Fibroblast of mammary gland (primary cell): ENCODE data around the gene CEP68.
"Not testable (repeated sequence)": the region's sequence is repeated elsewhere in the genome, so short reads cannot be mapped to it uniquely, and the experiment has no call there.

Experiments
- DNase-seq: peaks from one replicate; pipeline ENCODE4 v3.0.0-alpha.2; 2010; ENCODE audit warnings: low read depth
- H3K4me3 ChIP-seq: 2 replicates; pipeline ENCODE4 v1.5.1; 2011; ENCODE audit warnings: low read depth, mild to moderate bottlenecking, low read length, moderate library complexity; ENCODE audit not compliant: control insufficient read depth
- TF ChIP-seq, protein P1 (sequence below): conservative IDR thresholded peaks from 2 replicates; pipeline ENCODE4 v1.5.1; 2011; ENCODE audit warnings: low read depth, low read length, inconsistent platforms; ENCODE audit not compliant: control insufficient read depth, insufficient read depth

The CEP68 gene

DNA sequence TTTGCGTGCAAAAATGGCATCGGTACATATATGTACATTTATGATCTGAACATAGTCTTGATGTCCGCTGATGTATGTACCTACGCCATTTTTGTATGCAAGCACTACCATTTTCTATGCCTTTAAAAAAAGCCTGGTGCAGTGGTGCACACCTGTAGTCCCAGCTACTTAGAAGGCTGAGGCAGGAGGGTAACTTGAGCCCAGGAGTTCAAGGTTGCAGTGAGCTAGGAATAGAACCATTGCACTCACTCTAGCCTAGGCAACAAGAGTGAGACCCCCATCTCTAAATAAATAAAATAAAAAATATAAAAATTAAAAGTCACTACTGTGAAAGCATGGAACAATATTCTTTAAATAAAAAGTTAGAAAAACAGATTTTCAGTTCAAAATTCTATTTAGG lies 57.0 kb downstream of the CEP68 start:
- TF ChIP-seq, protein P1, sequence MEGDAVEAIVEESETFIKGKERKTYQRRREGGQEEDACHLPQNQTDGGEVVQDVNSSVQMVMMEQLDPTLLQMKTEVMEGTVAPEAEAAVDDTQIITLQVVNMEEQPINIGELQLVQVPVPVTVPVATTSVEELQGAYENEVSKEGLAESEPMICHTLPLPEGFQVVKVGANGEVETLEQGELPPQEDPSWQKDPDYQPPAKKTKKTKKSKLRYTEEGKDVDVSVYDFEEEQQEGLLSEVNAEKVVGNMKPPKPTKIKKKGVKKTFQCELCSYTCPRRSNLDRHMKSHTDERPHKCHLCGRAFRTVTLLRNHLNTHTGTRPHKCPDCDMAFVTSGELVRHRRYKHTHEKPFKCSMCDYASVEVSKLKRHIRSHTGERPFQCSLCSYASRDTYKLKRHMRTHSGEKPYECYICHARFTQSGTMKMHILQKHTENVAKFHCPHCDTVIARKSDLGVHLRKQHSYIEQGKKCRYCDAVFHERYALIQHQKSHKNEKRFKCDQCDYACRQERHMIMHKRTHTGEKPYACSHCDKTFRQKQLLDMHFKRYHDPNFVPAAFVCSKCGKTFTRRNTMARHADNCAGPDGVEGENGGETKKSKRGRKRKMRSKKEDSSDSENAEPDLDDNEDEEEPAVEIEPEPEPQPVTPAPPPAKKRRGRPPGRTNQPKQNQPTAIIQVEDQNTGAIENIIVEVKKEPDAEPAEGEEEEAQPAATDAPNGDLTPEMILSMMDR: no peak
- H3K4me3 ChIP-seq: no peak overlapping the region
- DNase-seq: no peak

DNA sequence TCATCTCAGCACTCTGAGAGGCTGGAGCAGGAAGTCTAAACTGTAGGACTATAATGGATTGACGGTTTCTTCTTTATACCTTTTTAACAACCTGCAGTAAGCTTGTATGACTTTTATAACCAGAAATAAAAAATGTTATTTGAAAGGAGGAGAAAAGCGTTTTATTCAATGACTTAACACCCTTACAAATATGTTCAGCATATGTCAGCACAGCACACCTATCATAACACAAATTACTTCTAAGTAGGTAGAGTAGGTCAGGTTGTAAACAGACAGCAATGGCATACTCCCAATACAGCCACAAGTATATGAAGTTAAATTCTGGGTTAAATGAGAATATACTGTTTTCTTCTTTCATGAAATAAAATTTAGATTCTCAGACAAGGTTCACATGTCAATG lies 57.6 kb downstream of the CEP68 start:
- no peak for DNase-seq
- TF ChIP-seq, protein P1: no peak
- no peak overlapping the region for H3K4me3 ChIP-seq

DNA sequence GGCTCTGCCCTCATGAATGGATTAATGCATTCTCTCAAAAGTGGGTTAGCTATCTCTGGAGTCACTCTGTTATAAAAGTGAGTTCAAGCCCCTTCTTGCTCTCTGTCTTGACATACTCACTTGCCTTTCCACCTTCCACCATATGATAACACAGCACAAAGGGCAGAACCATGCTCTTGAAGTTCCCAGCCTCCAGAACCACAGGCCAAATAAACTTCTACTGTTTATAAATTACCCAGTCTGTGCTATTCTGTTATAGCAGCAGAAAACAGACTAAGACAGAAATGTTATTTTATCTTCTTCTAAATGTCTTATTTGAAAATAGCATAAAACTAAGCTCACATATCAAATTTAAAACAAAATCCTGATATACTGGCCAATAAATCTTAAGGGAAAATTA lies 58.7 kb downstream of the CEP68 start:
- no peak overlapping the region for H3K4me3 ChIP-seq
- TF ChIP-seq, protein P1: no peak
- DNase-seq: no peak

DNA sequence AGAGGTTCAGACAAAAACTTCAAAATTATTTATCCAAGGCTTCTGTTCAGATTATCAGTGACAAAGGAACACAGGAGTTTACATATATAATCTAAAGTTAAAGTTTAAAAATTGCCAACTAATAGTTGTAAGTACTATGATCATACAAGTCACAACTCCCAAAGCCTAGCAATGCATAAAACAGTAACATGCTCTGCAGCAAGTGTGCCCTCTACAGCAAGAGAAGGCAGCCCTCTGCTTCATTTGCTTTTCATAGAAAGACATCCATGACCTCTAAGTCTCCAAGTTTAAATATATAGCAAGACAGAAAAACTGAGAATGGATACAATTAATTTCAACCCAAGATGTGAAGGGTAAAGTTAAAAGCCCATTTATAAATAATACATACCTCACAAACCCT lies 60.4 kb downstream of the CEP68 start:
- no peak overlapping the region for H3K4me3 ChIP-seq
- DNase-seq: no peak
- TF ChIP-seq, protein P1: no peak

DNA sequence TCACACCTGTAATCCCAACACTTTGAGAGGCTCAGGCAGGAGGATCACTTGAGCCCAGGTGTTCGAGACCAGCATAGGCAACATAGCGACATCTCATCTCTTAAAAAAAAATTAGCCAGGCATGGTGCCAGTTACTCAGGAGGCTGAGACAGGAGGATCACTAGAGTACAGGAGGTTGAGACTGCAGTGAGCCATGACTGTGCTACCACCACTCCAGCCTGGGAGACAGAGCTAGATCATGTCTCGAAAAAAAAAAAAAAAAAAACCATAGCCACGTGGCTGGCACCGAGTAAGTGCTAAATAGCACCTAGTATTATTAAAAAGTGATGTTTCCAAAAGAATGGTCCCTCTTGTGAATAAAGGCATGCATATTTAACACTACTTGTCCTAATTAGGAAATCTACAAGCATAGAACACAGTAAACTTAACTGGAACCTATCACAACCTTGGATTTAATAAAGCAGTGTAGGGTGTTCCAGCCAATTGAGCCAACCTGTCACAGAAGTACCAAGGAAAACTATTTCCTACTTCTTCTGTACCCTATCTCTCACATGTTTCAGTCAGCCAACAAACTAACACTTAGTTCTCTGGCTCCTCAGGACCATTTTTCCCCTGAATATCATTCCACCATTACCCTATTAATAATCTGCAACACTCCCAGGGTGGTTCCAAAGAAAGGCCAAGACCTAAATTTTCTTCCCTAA lies 64.9 kb downstream of the CEP68 start:
- TF ChIP-seq, protein P1: no peak
- H3K4me3 ChIP-seq: no peak overlapping the region
- no peak for DNase-seq

DNA sequence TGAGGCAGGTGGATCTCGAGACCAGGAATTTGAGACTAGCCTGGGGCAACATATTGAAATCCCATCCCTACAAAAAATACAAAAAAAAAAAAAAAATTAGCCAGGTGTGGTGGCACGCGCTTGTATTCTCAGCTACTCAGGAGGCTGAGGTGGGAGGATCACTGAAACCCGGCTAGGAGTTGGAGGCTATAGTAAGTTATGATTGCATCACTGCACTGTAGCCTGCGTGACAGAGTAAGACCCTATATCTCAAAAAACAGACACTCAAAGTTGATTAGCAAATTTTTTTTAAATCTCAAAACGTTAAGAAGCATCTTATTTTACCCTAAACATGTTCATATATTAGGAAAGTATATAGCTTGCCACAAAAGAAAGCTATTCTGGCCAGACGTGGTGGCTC lies 66.1 kb downstream of the CEP68 start:
- H3K4me3 ChIP-seq: no peak overlapping the region
- no peak for DNase-seq
- TF ChIP-seq, protein P1: no peak

DNA sequence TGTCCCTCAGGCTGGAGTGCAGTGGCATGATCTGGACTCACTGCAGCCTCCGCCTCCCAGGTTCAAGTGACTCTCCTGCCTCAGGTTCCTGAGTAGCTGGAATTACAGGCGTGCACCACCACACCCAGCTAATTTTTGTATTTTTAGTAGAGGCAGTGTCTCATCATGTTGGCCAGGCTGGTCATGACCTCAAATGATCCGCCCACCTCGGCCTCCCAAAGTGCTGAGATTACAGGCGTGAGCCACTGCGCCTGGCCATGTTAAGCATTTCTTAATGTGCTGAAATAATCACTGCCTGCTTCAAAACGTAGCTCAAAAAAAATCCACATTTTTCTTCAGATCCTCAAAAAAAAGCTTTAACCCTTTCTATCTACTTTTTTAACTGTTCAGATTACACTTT lies 69.2 kb downstream of the CEP68 start:
- peak; percentile 70 for DNase-seq
- not testable (repeated sequence) for H3K4me3 ChIP-seq
